ENCODE measurements around the gene TSPY4. TPM values are rescaled to one million over a fixed set of nuclear protein-coding genes. Genes with fewer than 3 reads are reported as not detected.

TSPY4 gene
- total RNA-seq, 1 experiment from 2014 or later, result not detected

Other genes starting within 250 kb of the TSPY4 start
- not detected in 3 replicates for gene TSPY8, start 20.3 kb downstream of the TSPY4 start, total RNA-seq (2021)
- not detected in 3 replicates for gene TSPY3, start 61.0 kb downstream of the TSPY4 start, total RNA-seq (2021)
- gene TSPY1, start 129.5 kb downstream of the TSPY4 start, total RNA-seq (2021), result not detected in 3 replicates
- gene TSPY9, start 149.8 kb downstream of the TSPY4 start, total RNA-seq (2021), result not detected in 3 replicates
- not detected in 3 replicates for gene TSPY10, start 190.4 kb downstream of the TSPY4 start, total RNA-seq (2021)